IMR-90 (cell line): ENCODE results near the gene MAGOH. TPM values are rescaled to one million over a fixed set of nuclear protein-coding genes. Genes with fewer than 3 reads are reported as not detected.

Source experiments
- ATAC-seq: fragments of 200-7000 bp; cut with Tn5 transposase; 2 replicates; pipeline ENCODE4 v1.9.1; 2020; ENCODE audit warnings: low read depth, mild to moderate bottlenecking, moderate library complexity
- BruUV-seq: library from RNA; stranded (reverse); fragments of 400-500 nt; replicated peaks from 2 replicates; lab custom pipeline; 2021; lab: Mats Ljungman, UMichigan
- CTCF ChIA-PET: fragments of 300-600 bp; formaldehyde crosslinking; extraction: SDS; loops from one replicate; lab custom pipeline; 2021; ENCODE audit warnings: antibody characterized with exemption; lab: Yijun Ruan, JAX
- POLR2A ChIA-PET: fragments of 300-600 bp; sonication (Branson Sonifier 250); formaldehyde crosslinking; loops from one replicate; lab custom pipeline; 2022; ENCODE audit warnings: antibody characterized with exemption; ENCODE audit not compliant: unreplicated experiment; lab: Charles Lee
- DNase-seq: peaks from one replicate; pipeline ENCODE4 v3.0.0; 2013
- H2AFZ ChIP-seq: replicated peaks from 2 replicates; pipeline ENCODE3; 2013; ENCODE audit warnings: low read length, mild to moderate bottlenecking; ENCODE audit not compliant: poor library complexity
- H2AK5ac ChIP-seq: 2 replicates; pipeline ENCODE4 v1.6.1; 2013; ENCODE audit warnings: low read depth, low read length, inconsistent platforms
- H2AK9ac ChIP-seq: replicated peaks from 2 replicates; pipeline ENCODE3; 2013; ENCODE audit warnings: mild to moderate bottlenecking, low read depth, low read length, moderate library complexity; ENCODE audit not compliant: poor library complexity
- H2BK120ac ChIP-seq: 2 replicates; pipeline ENCODE4 v1.6.1; 2013; ENCODE audit warnings: low read depth, low read length, inconsistent platforms
- H2BK15ac ChIP-seq: 3 replicates; pipeline ENCODE4 v1.6.1; 2013; ENCODE audit warnings: low read depth, low read length, inconsistent platforms
- H2BK20ac ChIP-seq: 2 replicates; pipeline ENCODE4 v1.6.1; 2013; ENCODE audit warnings: low read depth, mild to moderate bottlenecking, inconsistent platforms, low read length, moderate library complexity
- H2BK5ac ChIP-seq: 2 replicates; pipeline ENCODE4 v1.6.1; 2013; ENCODE audit warnings: mild to moderate bottlenecking, low read depth, low read length, inconsistent platforms; ENCODE audit not compliant: poor library complexity, severe bottlenecking
- H3K14ac ChIP-seq: replicated peaks from 2 replicates; pipeline ENCODE4 v1.6.1; 2013; ENCODE audit warnings: low read depth, low read length, inconsistent platforms
- H3K18ac ChIP-seq: 2 replicates; pipeline ENCODE4 v1.6.1; 2013; ENCODE audit warnings: low read depth, low read length, control low read depth
- H3K23ac ChIP-seq: 2 replicates; pipeline ENCODE4 v1.6.1; 2013; ENCODE audit warnings: low read depth, low read length, inconsistent platforms
- H3K27ac ChIP-seq: 2 replicates; pipeline ENCODE4 v1.5.1; 2013; ENCODE audit warnings: mild to moderate bottlenecking, control low read depth, low read length; ENCODE audit not compliant: insufficient read depth
- H3K27me3 ChIP-seq: 2 replicates; pipeline ENCODE4 v1.6.1; 2013; ENCODE audit warnings: low read length; ENCODE audit not compliant: control insufficient read depth, insufficient read depth
- H3K36me3 ChIP-seq: 2 replicates; pipeline ENCODE4 v1.6.1; 2013; ENCODE audit warnings: low read length, mixed read lengths; ENCODE audit not compliant: control insufficient read depth, insufficient read depth
- H3K4ac ChIP-seq: 2 replicates; pipeline ENCODE4 v1.6.1; 2013; ENCODE audit warnings: low read depth, low read length, inconsistent platforms
- H3K4me1 ChIP-seq: 2 replicates; pipeline ENCODE4 v1.6.1; 2013; ENCODE audit warnings: low read length, mixed read lengths; ENCODE audit not compliant: control insufficient read depth, insufficient read depth
- H3K4me2 ChIP-seq: 2 replicates; pipeline ENCODE4 v1.6.1; 2013; ENCODE audit warnings: low read depth, mild to moderate bottlenecking, control low read depth, low read length, moderate library complexity
- H3K4me3 ChIP-seq: 2 replicates; pipeline ENCODE4 v1.5.1; 2013; ENCODE audit warnings: low read depth, mild to moderate bottlenecking, control low read depth, low read length, moderate library complexity; ENCODE audit not compliant: insufficient read depth
- H3K56ac ChIP-seq: 2 replicates; pipeline ENCODE4 v1.6.1; 2013; ENCODE audit warnings: low read length, inconsistent platforms; ENCODE audit not compliant: insufficient read depth; ENCODE audit errors: extremely low read depth
- H3K79me1 ChIP-seq, 2 experiments: 2 replicates each; pipeline ENCODE4 v1.6.1; 2013; ENCODE audit warnings: low read length in 2 of 2, inconsistent platforms in 1 of 2, low read depth in 1 of 2
- H3K9ac ChIP-seq: 2 replicates; pipeline ENCODE4 v1.6.1; 2013; ENCODE audit warnings: low read depth, low read length, control low read depth
- H3K9me1 ChIP-seq: 2 replicates; pipeline ENCODE4 v1.6.1; 2013; ENCODE audit warnings: low read length, inconsistent platforms; ENCODE audit not compliant: insufficient read depth
- H3K9me3 ChIP-seq: 2 replicates; pipeline ENCODE4 v1.6.1; 2013; ENCODE audit warnings: low read length; ENCODE audit not compliant: control insufficient read depth, insufficient read depth
- H4K20me1 ChIP-seq: 2 replicates; pipeline ENCODE4 v1.6.1; 2013; ENCODE audit warnings: low read length, inconsistent platforms; ENCODE audit not compliant: insufficient read depth
- H4K5ac ChIP-seq: 2 replicates; pipeline ENCODE4 v1.6.1; 2013; ENCODE audit warnings: mild to moderate bottlenecking, low read depth, low read length, control low read depth
- H4K8ac ChIP-seq, 2 experiments: 2 replicates each; pipeline ENCODE4 v1.6.1; 2013; ENCODE audit warnings: low read depth in 2 of 2, low read length in 2 of 2, control low read depth in 1 of 2, inconsistent platforms in 1 of 2
- H4K91ac ChIP-seq: 2 replicates; pipeline ENCODE4 v1.6.1; 2013; ENCODE audit warnings: low read depth, low read length, inconsistent platforms; ENCODE audit not compliant: insufficient read depth
- CEBPB ChIP-seq: IDR thresholded peaks from 2 replicates; pipeline ENCODE4 v1.6.1; 2012; ENCODE audit warnings: low read depth, low read length, improper control_type of control experiment
- FOS ChIP-seq: fragments of 150-350 bp; IDR thresholded peaks from 2 replicates; pipeline ENCODE4 v1.6.1; 2016; ENCODE audit warnings: low read depth, low read length
- MAFK ChIP-seq: IDR thresholded peaks from 2 replicates; pipeline ENCODE4 v1.6.1; 2012; ENCODE audit warnings: low read depth, low read length, improper control_type of control experiment
- MXI1 ChIP-seq: IDR thresholded peaks from 2 replicates; pipeline ENCODE4 v1.6.1; 2012; ENCODE audit warnings: low read depth, mild to moderate bottlenecking, low read length, moderate library complexity, borderline replicate concordance
- POLR2A ChIP-seq: IDR thresholded peaks from 2 replicates; pipeline ENCODE4 v1.6.1; 2012; ENCODE audit warnings: mild to moderate bottlenecking, low read depth, low read length
- RAD21 ChIP-seq: IDR thresholded peaks from 2 replicates; pipeline ENCODE4 v1.6.1; 2012; ENCODE audit warnings: low read length, improper control_type of control experiment
- RCOR1 ChIP-seq: IDR thresholded peaks from 2 replicates; pipeline ENCODE4 v1.6.1; 2012; ENCODE audit warnings: mild to moderate bottlenecking, low read length, improper control_type of control experiment; ENCODE audit not compliant: insufficient replicate concordance
- WGBS, 2 experiments: methylation state at CpG; one replicate each; pipeline versions ENCODE4 v1.1.5 to v1.1.7; 2013; ENCODE audit warnings: missing lambda C conversion rate in 2 of 2; ENCODE audit not compliant: insufficient read length in 1 of 2; ENCODE audit errors: extremely low coverage in 2 of 2; 5-methylcytosine and 5-hydroxymethylcytosine counted together
- dilution Hi-C: fragments of 300-500 bp; cut with HindIII; formaldehyde crosslinking; loops from one replicate; pipeline ENCODE4 v1.14.3; 2018; ENCODE audit warnings: low sequenced_read_pairs; ENCODE audit not compliant: unreplicated experiment
- in situ Hi-C: fragments of 300-500 bp; cut with MboI; formaldehyde crosslinking; loops from 3 replicates; pipeline ENCODE4 v1.14.3; 2019; ENCODE audit warnings: low sequenced_read_pairs, inconsistent platforms, mixed read lengths
- intact Hi-C: fragments of 100-400 bp; cut with micrococcal nuclease; formaldehyde crosslinking; loops from 2 replicates; pipeline ENCODE4 v1.10.0; 2022
- polyA plus RNA-seq, 3 experiments: library from polyadenylated mRNA; depleted of rRNA; stranded (reverse); fragments of >200 nt; gene quantifications; 2 replicates each; pipeline ENCODE4 v1.2.3, GENCODE V29; 2012; ENCODE audit warnings: low replicate concordance in 1 of 3
- total RNA-seq: library from RNA; depleted of rRNA; stranded (reverse); fragments of >200 nt; gene quantifications from 2 replicates; pipeline ENCODE4 v1.2.3, GENCODE V29; 2012
- TF ChIP-seq, protein P1 (sequence below): fragments of 150-350 bp; IDR thresholded peaks from 2 replicates; pipeline ENCODE4 v1.6.1; 2017; ENCODE audit warnings: mild to moderate bottlenecking, antibody characterized with exemption, low read length, low read depth
- TF ChIP-seq, protein P2 (sequence below): fragments of 150-350 bp; IDR thresholded peaks from 2 replicates; pipeline ENCODE4 v1.6.1; 2016; ENCODE audit warnings: low read depth, mild to moderate bottlenecking, low read length, moderate library complexity, borderline replicate concordance

MAGOH gene
- total and polyA plus RNA-seq, 2 of the 4 experiments (the other 2 are of a cell fraction) = 3.8 to 26.3 TPM

GRCh38 chr1:53196017-53196484, 42.3 kb downstream of the MAGOH start:
- Histone ChIP-seq H3K14ac (peak overlapping the region; percentile 39), H3K4me3 (peak overlapping the region; percentile 68; the same call in 1 of the 2 replicates), H3K9ac (peak overlapping the region; percentile 25; the same call in 1 of the 2 replicates), H3K27me3 (no peaks in the 10 kb centered on the region), H2BK120ac (peak overlapping the region; percentile 37; the same call in 1 of the 2 replicates), H2BK15ac (no peak overlapping the region), H3K36me3 (peaks cover 8% of the 10 kb centered on the region), H3K9me1 (peaks cover 14% of the 10 kb centered on the region), H2BK5ac (peak overlapping the region; percentile 25), H3K4me1 (peaks cover 13% of the 10 kb centered on the region), H2AK5ac (peak overlapping the region; percentile 26; the same call in 1 of the 2 replicates), H2AK9ac (peak overlapping the region; percentile 1), H4K20me1 (no peaks in the 10 kb centered on the region), H3K4ac (peak overlapping the region; percentile 65), H3K23ac (peak overlapping the region; percentile 1; the same call in 1 of the 2 replicates), H3K9me3 (no peaks in the 10 kb centered on the region), H3K79me1 (peaks cover 25 to 30% of the 10 kb centered on the region in 2 experiments), H3K27ac (0 out of 2 replicates have a peak overlapping the region, but pooled peaks have one; percentile 4), H3K56ac (peak overlapping the region; percentile 49), H4K5ac (peak overlapping the region; percentile 40), H4K8ac (peak overlapping the region; percentile 10 to 84), H2AFZ (peak overlapping the region; percentile 80), H3K4me2 (peak overlapping the region; percentile 80), H2BK20ac (peak overlapping the region; percentile 18; the same call in 1 of the 2 replicates), H3K18ac (no peak overlapping the region), H4K91ac (peak overlapping the region; percentile 10; the same call in 1 of the 2 replicates)
- CTCF ChIA-PET = interaction anchor here (1.0 to 1.1 kb wide), 2 partner anchors 13 to 16 kb away, joined by 3 to 4 read pairs; no protein-coding TSS in a partner anchor
- no TSS peak for BruUV-seq
- ATAC-seq = no peak
- dilution Hi-C loops = no loop called here
- POLR2A ChIA-PET = interaction anchor here (0.6 to 1.0 kb wide), 4 partner anchors 16 to 51 kb away, joined by 3 to 5 read pairs (median 4); no protein-coding TSS in a partner anchor
- TF ChIP-seq FOS = no peak
- no peak for TF ChIP-seq MXI1
- TF ChIP-seq POLR2A = no peak
- TF ChIP-seq, protein P1, sequence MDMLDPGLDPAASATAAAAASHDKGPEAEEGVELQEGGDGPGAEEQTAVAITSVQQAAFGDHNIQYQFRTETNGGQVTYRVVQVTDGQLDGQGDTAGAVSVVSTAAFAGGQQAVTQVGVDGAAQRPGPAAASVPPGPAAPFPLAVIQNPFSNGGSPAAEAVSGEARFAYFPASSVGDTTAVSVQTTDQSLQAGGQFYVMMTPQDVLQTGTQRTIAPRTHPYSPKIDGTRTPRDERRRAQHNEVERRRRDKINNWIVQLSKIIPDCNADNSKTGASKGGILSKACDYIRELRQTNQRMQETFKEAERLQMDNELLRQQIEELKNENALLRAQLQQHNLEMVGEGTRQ = no peak
- TF ChIP-seq MAFK = no peak
- TF ChIP-seq, protein P2, sequence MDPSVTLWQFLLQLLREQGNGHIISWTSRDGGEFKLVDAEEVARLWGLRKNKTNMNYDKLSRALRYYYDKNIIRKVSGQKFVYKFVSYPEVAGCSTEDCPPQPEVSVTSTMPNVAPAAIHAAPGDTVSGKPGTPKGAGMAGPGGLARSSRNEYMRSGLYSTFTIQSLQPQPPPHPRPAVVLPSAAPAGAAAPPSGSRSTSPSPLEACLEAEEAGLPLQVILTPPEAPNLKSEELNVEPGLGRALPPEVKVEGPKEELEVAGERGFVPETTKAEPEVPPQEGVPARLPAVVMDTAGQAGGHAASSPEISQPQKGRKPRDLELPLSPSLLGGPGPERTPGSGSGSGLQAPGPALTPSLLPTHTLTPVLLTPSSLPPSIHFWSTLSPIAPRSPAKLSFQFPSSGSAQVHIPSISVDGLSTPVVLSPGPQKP = no peak
- TF ChIP-seq RAD21 = no peak
- TF ChIP-seq RCOR1 = no peak
- no peak for TF ChIP-seq CEBPB
- in situ Hi-C loops = no loop called here
- DNase-seq = no peak
- WGBS, 2 experiments = 47% methylated on average over 3 of the region's 9 CpGs; no CpG with 5 or more reads in 1 of the 2 experiments
- intact Hi-C loops = loop anchor here (5.0 kb wide), 2 partner anchors 134 to 369 kb away; partner anchors contain the start of gene PODN
